Ascending aorta (tissue), 2 donors: Measurements from ENCODE around the gene OSCAR. TPM values are rescaled to one million over a fixed set of nuclear protein-coding genes. Genes with fewer than 3 reads are reported as not detected.

Experiments used
- DNase-seq, 2 donors: peaks; one replicate each; pipeline ENCODE4 v3.0.0-alpha.2; 2019; ENCODE audit warnings: low spot score in 2 of 2
- H3K27ac ChIP-seq, 2 donors: fragments of 200-600 bp; sonication (generic); one replicate each; pipeline ENCODE4 v1.5.1; 2016 to 2017; ENCODE audit warnings: mild to moderate bottlenecking in 1 of 2
- H3K27me3 ChIP-seq: fragments of 200-600 bp; sonication (generic); one replicate; pipeline ENCODE4 v1.5.1; 2017
- H3K36me3 ChIP-seq, 2 donors: fragments of 200-600 bp; sonication (generic); one replicate each; pipeline ENCODE4 v1.5.1; 2016
- H3K4me1 ChIP-seq, 2 donors: fragments of 200-600 bp; sonication (generic); one replicate each; pipeline ENCODE4 v1.5.1; 2016 to 2017; ENCODE audit warnings: mild to moderate bottlenecking in 1 of 2
- H3K4me3 ChIP-seq, 2 donors: fragments of 200-600 bp; sonication (generic); one replicate each; pipeline ENCODE4 v1.5.1; 2016 to 2017; ENCODE audit warnings: mild to moderate bottlenecking in 1 of 2
- H3K9me3 ChIP-seq, 2 donors: fragments of 200-600 bp; sonication (generic); one replicate each; pipeline ENCODE4 v1.5.1; 2016
- CTCF ChIP-seq, 3 experiments: fragments of 200-600 bp in 2 of 3; fragments of 450-650 bp in 1 of 3; sonication (generic) in 2 of 3; IDR thresholded peaks; one replicate each; pipeline ENCODE4 v1.5.1; 2016 to 2019; ENCODE audit warnings: antibody characterized with exemption in 3 of 3, mild to moderate bottlenecking in 1 of 3, moderate library complexity in 1 of 3
- intact Hi-C: fragments of 100-400 bp; cut with DNase I; formaldehyde crosslinking; loops from one replicate; pipeline ENCODE4 v1.15.1; 2023
- total RNA-seq: library from RNA; depleted of rRNA; stranded (reverse); fragments of >200 nt; gene quantifications from one replicate; pipeline ENCODE4 v1.1.0, GENCODE V29; 2016

The OSCAR gene
- total RNA-seq, 1 donor from 2014 or later, result 13.6 TPM

DNA sequence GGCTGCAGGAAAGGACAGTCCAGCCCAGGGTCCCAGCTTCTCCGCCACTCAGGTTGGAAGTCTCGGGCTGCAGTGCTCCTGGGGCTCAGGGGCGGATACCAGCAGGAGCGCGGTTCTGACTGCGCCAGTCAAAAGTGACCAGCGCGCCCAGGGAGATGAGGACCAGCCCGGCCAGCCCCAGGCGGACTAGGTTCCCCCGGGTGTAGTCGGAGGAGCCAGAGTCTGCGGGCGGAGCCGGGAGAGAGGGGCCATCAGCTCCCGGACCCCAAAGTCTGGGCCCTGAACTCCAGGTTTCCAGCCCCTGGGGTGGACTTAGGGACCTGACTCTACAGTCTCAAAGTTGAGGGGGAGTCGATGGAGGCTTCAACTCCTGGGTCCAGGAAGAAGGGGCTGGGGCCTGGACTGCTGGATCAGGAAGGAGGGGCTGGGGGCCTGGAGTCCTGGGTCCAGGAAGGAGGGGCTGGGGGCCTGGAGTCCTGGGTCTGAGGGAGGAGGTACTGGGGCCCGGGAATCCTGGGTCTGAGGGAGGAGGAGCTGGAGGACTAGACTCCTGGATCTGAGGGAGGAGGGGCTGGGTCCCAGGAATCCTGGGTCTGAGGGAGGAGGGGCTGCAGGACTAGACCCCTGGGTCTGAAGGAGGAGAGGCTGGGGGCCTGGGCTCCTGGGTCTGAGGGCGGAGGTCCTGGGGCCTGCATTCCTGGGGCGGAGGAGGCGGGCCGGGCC lies 5.3 kb downstream of the OSCAR start:
- no peaks in the 10 kb centered on the region for H3K9me3 ChIP-seq
- intact Hi-C loops, result no loop called here
- TF ChIP-seq CTCF (IDR thresholded peaks at IDR 0.05), result no peak
- DNase-seq, result no peak
- H3K4me3 ChIP-seq, result peak overlapping the region; percentile 40 to 61
- H3K4me1 ChIP-seq, result peaks cover 5 to 7% of the 10 kb centered on the region in 2 donors
- no peak overlapping the region for H3K27ac ChIP-seq
- H3K36me3 ChIP-seq, result no peaks in the 10 kb centered on the region
- H3K27me3 ChIP-seq, result peaks cover 10% of the 10 kb centered on the region

GRCh38 chr19:54094426-54095000 lies 6.1 kb downstream of the OSCAR start:
- H3K36me3 ChIP-seq, result no peaks in the 10 kb centered on the region
- no peaks in the 10 kb centered on the region for H3K9me3 ChIP-seq
- intact Hi-C loops, result no loop called here
- no peak overlapping the region for H3K4me3 ChIP-seq
- no peak for DNase-seq
- peaks cover 10% of the 10 kb centered on the region for H3K27me3 ChIP-seq
- no peak overlapping the region for H3K27ac ChIP-seq
- TF ChIP-seq CTCF (IDR thresholded peaks at IDR 0.05), result no peak
- H3K4me1 ChIP-seq, result peaks cover 5 to 7% of the 10 kb centered on the region in 2 donors

DNA sequence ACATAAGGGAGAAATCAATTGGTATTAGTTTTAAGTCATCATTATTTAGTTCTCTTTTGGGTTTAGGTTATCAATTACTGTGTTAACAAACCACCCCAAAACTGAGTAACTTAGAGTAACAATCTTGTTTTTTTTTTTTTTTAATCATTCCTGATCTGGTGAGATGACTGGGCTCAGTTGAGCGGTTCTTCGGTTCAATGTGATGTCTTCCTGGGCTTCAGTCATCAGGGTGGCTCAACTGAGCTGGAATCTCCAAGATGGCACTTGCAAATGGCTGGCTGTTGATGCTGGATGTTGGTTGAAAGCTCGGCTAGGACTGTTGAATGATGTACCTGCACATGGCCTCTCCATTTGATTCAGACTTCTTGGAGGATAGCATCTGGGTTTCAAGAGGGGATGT lies 16.2 kb downstream of the OSCAR start:
- TF ChIP-seq CTCF (IDR thresholded peaks at IDR 0.05), result no peak
- Histone ChIP-seq H3K4me1 (no peaks in the 10 kb centered on the region), H3K4me3 (no peak overlapping the region), H3K36me3 (no peaks in the 10 kb centered on the region), H3K27me3 (no peaks in the 10 kb centered on the region), H3K27ac (no peak overlapping the region), H3K9me3 (peaks cover 0 to 18% of the 10 kb centered on the region in 2 donors)
- intact Hi-C loops, result no loop called here
- no peak for DNase-seq

- no peak within 1 kb of the TSS for H3K27ac ChIP-seq
- no peak for DNase-seq
- no peak within 1 kb of the TSS for H3K4me3 ChIP-seq
- no peaks in the 10 kb centered on the region for H3K36me3 ChIP-seq
- intact Hi-C loops, result no loop called here
- H3K4me1 ChIP-seq, result no peaks in the 10 kb centered on the region
- no peak for TF ChIP-seq CTCF (IDR thresholded peaks at IDR 0.05)
- peaks cover 0 to 18% of the 10 kb centered on the region in 2 donors for H3K9me3 ChIP-seq
- H3K27me3 ChIP-seq, result no peaks in the 10 kb centered on the region
These were observed 19.6 kb downstream of the OSCAR start, which contains the start of gene TARM1 for GRCh38 chr19:54081032-54081431. Gene TARM1, minus strand, starts transcription at chr19:54081365. Its CDS starts 25 bp downstream, at chr19:54081340.

DNA sequence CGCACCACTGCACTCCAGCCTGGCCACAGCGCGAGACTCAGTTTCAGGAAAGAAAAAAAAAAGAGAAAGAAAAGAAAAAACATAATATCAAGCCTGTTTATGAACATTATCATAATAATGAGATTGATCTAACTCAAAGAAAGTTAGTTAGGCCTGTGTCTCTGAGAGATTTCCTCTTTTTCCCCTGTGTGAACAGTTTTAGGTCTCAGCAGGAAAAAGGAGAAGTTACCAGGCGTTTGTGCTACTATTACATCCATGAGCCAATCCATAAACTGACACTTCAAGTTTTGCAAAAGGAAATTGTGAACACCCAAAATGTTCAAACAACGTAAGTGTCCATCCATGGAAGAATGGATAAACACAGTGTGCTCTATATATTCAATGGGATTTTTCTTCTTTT lies 23.3 kb downstream of the OSCAR start:
- no peaks in the 10 kb centered on the region for H3K4me1 ChIP-seq
- intact Hi-C loops, result no loop called here
- H3K27ac ChIP-seq, result no peak overlapping the region
- no peak overlapping the region for H3K4me3 ChIP-seq
- no peak for DNase-seq
- no peak for TF ChIP-seq CTCF (IDR thresholded peaks at IDR 0.05)
- H3K9me3 ChIP-seq, result peaks cover 0 to 6% of the 10 kb centered on the region in 2 donors
- no peaks in the 10 kb centered on the region for H3K27me3 ChIP-seq
- H3K36me3 ChIP-seq, result no peaks in the 10 kb centered on the region
